Rectal smooth muscle tissue (tissue), 1 donor: ENCODE data around the gene TRAPPC1.
"Not testable (repeated sequence)": the region's sequence is repeated elsewhere in the genome, so short reads cannot be mapped to it uniquely, and the experiment has no call there.

Experiments
- H3K27ac ChIP-seq: one replicate; pipeline ENCODE4 v1.7.0; 2013; ENCODE audit warnings: low read depth, low read length, inconsistent platforms
- H3K27me3 ChIP-seq: one replicate; pipeline ENCODE4 v1.7.0; 2013; ENCODE audit warnings: low read length; ENCODE audit not compliant: control insufficient read depth, insufficient read depth
- H3K36me3 ChIP-seq: one replicate; pipeline ENCODE4 v1.7.0; 2013; ENCODE audit warnings: low read length; ENCODE audit not compliant: control insufficient read depth, insufficient read depth
- H3K4me1 ChIP-seq: one replicate; pipeline ENCODE4 v1.7.0; 2013; ENCODE audit warnings: low read length; ENCODE audit not compliant: control insufficient read depth, insufficient read depth
- H3K4me3 ChIP-seq: one replicate; pipeline ENCODE4 v1.7.0; 2013; ENCODE audit warnings: low read length
- H3K9ac ChIP-seq: one replicate; pipeline ENCODE4 v1.7.0; 2013; ENCODE audit warnings: low read length

The TRAPPC1 gene

DNA sequence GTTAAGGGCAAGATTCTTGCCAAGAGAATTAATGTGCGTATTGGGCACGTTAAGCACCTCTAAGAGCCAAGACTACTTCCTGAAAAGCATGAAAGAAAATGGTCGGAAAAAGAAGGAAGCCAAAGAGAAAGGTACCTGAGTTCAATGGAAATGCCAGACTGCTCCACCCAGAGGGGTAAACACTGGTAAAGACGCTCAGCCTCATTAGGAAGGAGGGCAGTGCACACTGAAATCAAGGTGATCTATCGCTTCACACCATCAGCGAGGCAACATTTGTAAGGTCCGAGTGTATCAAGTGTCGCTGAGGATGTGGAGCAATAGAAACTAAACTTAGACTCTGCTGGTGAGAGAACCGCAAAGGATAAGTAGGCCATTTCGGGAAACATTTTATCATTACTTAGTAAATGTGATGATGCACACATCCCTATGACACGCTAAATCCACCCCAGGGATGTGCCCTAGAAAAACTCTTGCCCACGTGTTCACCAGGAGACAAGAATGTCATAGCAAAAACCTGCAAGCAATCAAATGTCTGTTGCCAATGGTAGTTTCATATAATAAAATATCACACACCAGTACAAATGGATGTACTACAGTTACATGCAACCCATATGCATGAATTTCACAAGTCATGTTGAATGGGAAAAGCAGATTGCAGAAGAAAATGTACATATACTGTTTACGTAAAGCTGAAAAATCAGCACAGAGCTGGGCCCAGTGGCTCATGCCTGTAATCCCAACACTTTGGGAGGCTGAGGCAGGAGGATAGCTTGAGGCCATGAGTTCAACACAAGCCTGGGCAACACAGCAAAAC, 23.9 kb upstream of the TRAPPC1 start:
- H3K4me1 ChIP-seq, result peaks cover 13% of the 10 kb centered on the region
- H3K27ac ChIP-seq, result peak overlapping the region; percentile 76
- H3K36me3 ChIP-seq, result no peaks in the 10 kb centered on the region
- H3K4me3 ChIP-seq, result no peak overlapping the region
- H3K9ac ChIP-seq, result no peak overlapping the region
- H3K27me3 ChIP-seq, result no peaks in the 10 kb centered on the region

DNA sequence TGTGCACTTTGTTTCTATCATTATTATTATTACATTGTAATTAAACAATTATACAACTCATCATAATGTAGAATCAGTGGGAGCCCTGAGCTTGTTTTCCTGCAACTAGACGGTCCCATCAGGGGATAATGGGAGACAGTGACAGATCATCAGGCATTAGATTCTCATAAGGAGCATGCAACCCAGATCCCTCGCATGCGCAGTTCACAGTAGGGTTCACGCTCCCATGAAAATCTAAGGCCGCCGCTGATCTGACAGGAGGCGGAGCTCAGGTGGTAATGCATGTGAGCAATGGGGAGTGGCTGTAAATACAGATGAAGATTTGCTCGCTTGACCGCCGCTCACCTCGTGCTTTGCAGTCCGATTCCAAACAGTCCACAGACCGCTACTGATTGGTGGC, 21.5 kb upstream of the TRAPPC1 start:
- not testable (repeated sequence) for H3K27ac ChIP-seq, H3K9ac ChIP-seq, H3K4me3 ChIP-seq

DNA sequence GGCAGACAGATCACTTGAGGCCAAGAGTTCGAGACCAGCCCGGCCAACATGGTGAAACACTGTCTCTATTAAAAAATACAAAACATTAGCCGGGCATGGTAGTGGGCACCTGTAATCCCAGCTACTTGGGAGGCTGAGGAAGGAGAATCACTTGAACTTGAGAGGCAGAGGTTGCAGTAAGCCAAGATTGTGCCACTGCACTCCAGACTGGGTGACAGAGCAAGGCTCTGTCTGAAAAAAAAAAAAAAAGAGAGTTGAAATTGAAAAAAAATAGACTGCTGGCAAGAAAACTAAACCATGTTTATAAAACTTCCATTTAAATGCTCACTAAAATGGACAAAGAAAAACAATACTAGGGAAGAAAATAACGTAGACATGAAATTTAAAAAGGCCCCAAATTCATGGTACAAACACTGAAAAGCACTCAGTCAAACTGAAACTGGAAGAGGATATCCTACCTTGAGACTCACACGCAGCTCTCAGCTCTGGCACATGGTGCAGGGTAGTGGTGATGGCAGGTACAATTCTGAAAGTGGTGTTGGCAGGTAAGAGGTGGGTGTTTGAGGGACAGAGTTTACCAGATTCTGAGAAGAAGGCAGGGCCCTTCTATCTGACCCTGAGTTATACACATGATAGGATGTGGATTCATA, 19.5 kb upstream of the TRAPPC1 start:
- H3K27ac ChIP-seq, result peak overlapping the region; percentile 72
- H3K9ac ChIP-seq, result no peak overlapping the region
- no peak overlapping the region for H3K4me3 ChIP-seq
- peaks cover 13% of the 10 kb centered on the region for H3K4me1 ChIP-seq
- no peaks in the 10 kb centered on the region for H3K27me3 ChIP-seq
- peaks cover 19% of the 10 kb centered on the region for H3K36me3 ChIP-seq

More for the DNA sequence above, 21.5 kb upstream of the TRAPPC1 start:
- H3K36me3 ChIP-seq, H3K27me3 ChIP-seq: not testable (repeated sequence)
- peaks cover 13% of the 10 kb centered on the region for H3K4me1 ChIP-seq

DNA sequence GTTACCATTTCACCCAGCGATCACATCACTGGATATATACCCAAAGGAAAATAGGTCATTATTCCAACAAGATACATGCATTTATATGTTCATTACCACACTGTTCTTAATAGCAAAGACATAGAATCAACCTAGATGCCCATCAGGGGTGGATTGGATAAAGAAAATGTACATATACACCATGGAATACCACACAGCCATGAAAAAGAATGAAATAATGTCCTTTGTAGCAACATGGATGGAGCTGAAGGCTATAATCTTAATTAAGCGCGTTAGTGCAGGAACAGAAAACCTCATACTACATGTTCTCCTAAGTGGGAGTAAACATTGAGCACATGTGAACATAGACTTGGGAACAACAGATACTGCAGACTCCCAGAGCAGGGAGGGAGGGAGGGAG, 18.8 kb upstream of the TRAPPC1 start:
- H3K36me3 ChIP-seq, result peaks cover 25% of the 10 kb centered on the region
- no peak overlapping the region for H3K4me3 ChIP-seq
- H3K27ac ChIP-seq, result no peak overlapping the region
- no peak overlapping the region for H3K9ac ChIP-seq
- H3K27me3 ChIP-seq, result no peaks in the 10 kb centered on the region
- peaks cover 9% of the 10 kb centered on the region for H3K4me1 ChIP-seq

DNA sequence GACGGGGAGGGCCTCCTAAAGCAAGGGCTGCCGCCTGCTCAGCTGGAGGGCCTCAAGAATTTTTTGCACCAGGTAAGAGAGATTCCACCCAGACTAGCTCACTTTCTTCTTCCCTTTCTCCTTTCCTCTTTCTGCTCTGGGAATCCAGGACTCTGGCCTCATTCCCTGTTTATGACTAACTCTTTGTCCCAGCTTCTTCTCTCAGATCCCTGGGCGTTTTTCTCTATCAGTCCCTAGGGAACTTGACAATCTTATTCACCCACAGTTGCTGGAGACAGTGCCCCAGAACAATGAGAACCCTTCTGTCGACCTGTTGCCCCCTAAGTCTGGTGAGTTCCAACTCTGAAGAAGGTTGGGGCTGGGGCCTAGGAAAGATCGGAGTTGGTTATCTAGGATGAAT, 15.9 kb upstream of the TRAPPC1 start:
- Histone ChIP-seq H3K4me1 (peaks cover 3% of the 10 kb centered on the region), H3K27me3 (no peaks in the 10 kb centered on the region), H3K9ac (no peak overlapping the region), H3K27ac (no peak overlapping the region), H3K4me3 (no peak overlapping the region), H3K36me3 (peaks cover 42% of the 10 kb centered on the region)

DNA sequence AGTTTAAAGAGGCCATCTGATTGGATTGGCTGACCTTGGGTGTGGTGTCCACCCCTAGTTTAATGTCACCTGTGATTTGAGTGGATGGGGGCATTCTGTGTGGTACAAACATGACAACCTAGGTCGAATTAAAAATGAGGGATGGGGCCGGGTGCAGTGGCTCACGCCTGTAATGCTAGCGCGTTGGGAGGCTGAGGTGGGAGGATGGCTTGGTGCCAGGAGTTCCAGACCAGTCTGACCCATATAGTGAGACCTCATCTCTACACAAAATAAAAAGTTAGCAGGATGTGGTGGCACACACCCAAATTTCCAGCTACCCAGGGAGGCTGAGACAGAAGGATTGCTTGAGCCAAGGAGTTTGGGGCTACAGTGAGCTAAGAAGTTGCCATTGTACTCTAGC, 14.7 kb upstream of the TRAPPC1 start:
- Histone ChIP-seq H3K4me1 (no peaks in the 10 kb centered on the region), H3K27ac (no peak overlapping the region), H3K9ac (no peak overlapping the region), H3K27me3 (no peaks in the 10 kb centered on the region), H3K4me3 (no peak overlapping the region), H3K36me3 (peaks cover 42% of the 10 kb centered on the region)

DNA sequence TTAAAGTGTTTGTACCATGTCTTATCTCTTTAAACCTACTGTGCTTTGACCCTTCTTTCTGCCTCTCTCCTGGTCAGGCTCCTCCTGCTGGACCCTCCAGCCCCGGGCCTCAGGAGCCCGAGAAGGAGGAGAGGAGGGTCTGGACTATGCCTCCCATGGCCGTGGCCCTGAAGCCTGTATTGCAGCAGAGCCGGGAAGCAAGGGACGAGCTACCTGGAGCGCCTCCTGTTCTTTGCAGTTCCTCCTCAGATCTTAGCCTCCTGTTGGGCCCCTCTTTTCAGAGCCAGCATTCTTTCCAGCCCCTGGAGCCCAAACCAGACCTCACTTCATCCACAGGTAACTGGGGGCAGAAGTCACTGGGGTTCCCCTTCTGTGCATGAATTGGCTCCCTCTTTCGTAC, 13.9 kb upstream of the TRAPPC1 start:
- Histone ChIP-seq H3K9ac (no peak overlapping the region), H3K4me1 (no peaks in the 10 kb centered on the region), H3K27me3 (no peaks in the 10 kb centered on the region), H3K36me3 (peaks cover 42% of the 10 kb centered on the region), H3K27ac (no peak overlapping the region), H3K4me3 (no peak overlapping the region)

DNA sequence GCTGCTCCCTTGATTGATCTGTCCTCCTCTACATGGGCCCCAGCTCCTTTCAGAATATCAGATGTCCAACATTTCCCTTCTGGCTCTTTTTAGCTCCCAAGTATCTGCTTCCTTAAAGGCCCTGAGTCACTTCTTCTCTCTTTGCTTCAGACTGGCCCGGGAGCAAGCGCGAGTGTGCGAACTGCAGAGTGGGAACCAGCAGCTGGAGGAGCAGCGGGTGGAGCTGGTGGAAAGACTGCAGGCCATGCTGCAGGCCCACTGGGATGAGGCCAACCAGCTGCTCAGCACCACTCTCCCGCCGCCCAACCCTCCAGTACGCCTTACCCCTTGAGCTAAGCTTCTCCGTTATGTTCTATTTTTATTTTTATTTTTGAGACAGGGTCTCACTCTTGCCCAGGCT, 12.6 kb upstream of the TRAPPC1 start:
- no peaks in the 10 kb centered on the region for H3K27me3 ChIP-seq
- no peaks in the 10 kb centered on the region for H3K4me1 ChIP-seq
- no peak overlapping the region for H3K27ac ChIP-seq
- no peak overlapping the region for H3K9ac ChIP-seq
- H3K36me3 ChIP-seq, result peaks cover 50% of the 10 kb centered on the region
- no peak overlapping the region for H3K4me3 ChIP-seq

DNA sequence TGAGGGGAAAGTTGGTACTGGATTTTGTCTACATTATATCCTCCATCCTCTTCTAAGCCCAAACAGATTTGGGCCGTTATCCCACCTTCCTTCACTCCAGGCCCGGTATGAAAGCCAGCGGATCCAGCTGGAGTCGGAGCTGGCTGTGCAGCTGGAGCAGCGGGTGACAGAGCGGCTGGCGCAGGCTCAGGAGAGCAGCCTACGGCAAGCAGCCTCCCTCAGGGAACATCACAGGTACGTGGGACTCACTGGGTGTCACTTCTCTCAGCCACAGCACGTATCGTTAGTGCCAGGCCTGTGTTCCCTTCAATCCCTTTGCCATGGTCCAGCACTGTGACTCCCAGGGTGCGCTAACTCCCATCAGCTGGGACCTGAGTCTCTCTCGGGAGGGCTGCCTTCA, 11.5 kb upstream of the TRAPPC1 start:
- H3K9ac ChIP-seq, result no peak overlapping the region
- peaks cover 45% of the 10 kb centered on the region for H3K36me3 ChIP-seq
- H3K27me3 ChIP-seq, result no peaks in the 10 kb centered on the region
- no peak overlapping the region for H3K27ac ChIP-seq
- no peak overlapping the region for H3K4me3 ChIP-seq
- no peaks in the 10 kb centered on the region for H3K4me1 ChIP-seq

DNA sequence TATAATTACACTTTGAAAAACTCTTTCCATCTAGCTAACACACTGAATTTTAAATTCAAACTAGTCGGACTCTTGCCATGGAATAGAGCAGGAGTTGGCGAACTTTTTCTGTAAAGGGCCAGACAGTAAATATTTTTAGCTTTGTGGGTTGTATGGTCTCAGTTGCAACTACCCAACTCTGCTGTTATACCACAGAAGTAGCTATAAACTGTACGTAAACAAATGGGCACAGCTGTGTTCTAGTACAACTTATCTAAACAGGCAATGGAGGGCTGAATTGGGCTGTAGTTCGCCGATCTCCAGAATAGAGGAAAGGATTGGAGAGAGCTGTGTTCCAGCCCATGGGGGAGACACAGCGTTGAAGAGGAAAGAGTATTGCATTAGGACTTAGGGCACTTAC, 9.0 kb upstream of the TRAPPC1 start:
- no peak overlapping the region for H3K9ac ChIP-seq
- no peak overlapping the region for H3K27ac ChIP-seq
- H3K4me3 ChIP-seq, result no peak overlapping the region
- no peaks in the 10 kb centered on the region for H3K4me1 ChIP-seq
- peaks cover 35% of the 10 kb centered on the region for H3K36me3 ChIP-seq
- H3K27me3 ChIP-seq, result no peaks in the 10 kb centered on the region

DNA sequence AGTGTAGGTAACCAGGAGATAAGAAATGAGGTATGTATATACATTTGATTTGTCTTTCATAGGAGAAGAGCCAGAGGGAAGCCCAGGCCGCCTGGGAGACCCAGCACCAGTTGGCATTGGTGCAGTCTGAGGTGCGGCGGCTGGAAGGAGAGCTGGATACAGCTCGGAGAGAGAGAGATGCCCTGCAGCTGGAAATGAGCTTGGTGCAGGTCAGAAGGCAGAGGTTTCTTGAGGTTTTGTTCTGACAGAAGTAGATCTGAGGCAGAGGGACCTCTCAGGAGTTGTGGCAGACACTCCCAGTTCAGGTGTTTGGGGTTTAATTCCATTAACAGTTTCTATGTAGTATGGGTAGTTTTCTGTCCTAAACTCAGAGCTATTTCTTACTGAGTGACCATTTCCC, 8.3 kb upstream of the TRAPPC1 start:
- Histone ChIP-seq H3K4me1 (no peaks in the 10 kb centered on the region), H3K9ac (no peak overlapping the region), H3K27ac (no peak overlapping the region), H3K36me3 (peaks cover 31% of the 10 kb centered on the region), H3K27me3 (no peaks in the 10 kb centered on the region), H3K4me3 (no peak overlapping the region)

DNA sequence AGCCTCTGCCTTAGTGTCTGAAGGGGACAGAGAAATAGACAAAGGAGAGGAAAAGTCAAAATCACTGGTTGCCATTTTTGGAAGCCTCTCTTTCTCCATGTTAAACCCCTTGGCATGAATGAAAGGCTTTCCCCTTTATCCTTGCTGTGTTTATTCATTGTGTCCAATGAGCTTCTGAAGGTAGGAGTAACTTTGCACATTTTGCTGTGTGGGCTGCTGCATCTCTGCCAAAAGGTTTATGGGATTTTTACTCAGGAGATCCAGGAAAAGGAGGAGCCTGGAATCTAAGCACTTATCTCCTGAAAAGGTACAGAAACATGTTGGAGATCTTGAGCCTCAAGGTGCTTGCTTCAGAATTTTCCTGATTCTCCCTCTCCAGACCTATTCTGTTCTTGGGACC, 4.1 kb upstream of the TRAPPC1 start:
- peaks cover 16% of the 10 kb centered on the region for H3K36me3 ChIP-seq

DNA sequence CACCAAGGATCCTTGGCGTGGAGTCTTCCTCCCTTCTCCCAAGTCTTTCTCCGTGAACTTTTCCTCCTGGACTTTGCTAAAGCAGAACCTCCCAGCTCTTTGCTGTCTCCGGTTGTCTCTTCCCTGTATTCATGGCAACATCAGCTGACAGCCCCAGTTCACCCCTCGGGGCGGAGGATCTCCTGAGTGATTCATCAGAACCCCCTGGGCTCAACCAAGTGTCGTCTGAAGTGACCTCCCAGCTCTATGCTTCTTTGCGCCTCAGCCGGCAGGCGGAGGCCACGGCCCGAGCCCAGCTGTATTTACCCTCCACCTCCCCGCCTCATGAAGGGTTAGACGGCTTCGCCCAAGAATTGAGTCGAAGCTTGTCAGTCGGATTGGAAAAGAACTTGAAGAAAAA, 1.2 kb upstream of the TRAPPC1 start:
- Histone ChIP-seq H3K27me3 (no peaks in the 10 kb centered on the region), H3K4me1 (peaks cover 10% of the 10 kb centered on the region), H3K9ac (peak overlapping the region; percentile 50), H3K27ac (no peak overlapping the region), H3K4me3 (peak overlapping the region; percentile 92), H3K36me3 (peaks cover 3% of the 10 kb centered on the region)

More for the DNA sequence above, 4.1 kb upstream of the TRAPPC1 start:
- no peak overlapping the region for H3K9ac ChIP-seq
- H3K4me3 ChIP-seq, result no peak overlapping the region
- no peaks in the 10 kb centered on the region for H3K27me3 ChIP-seq
- H3K4me1 ChIP-seq, result peaks cover 10% of the 10 kb centered on the region
- H3K27ac ChIP-seq, result no peak overlapping the region
